Measurements from ENCODE around the gene TSPOAP1. TPM values are rescaled to one million over a fixed set of nuclear protein-coding genes. Genes with fewer than 3 reads are reported as not detected.
A peak's percentile ranks its signal among the peaks of the same experiment; 100 is the strongest.

TSPOAP1 gene
- total and polyA plus RNA-seq, 10 of the 15 experiments (the other 5 are each of a cell fraction or from before 2014, with no cell fraction given), result 0.58 to 16.4 (median 4.2) TPM; not detected in 1

DNA sequence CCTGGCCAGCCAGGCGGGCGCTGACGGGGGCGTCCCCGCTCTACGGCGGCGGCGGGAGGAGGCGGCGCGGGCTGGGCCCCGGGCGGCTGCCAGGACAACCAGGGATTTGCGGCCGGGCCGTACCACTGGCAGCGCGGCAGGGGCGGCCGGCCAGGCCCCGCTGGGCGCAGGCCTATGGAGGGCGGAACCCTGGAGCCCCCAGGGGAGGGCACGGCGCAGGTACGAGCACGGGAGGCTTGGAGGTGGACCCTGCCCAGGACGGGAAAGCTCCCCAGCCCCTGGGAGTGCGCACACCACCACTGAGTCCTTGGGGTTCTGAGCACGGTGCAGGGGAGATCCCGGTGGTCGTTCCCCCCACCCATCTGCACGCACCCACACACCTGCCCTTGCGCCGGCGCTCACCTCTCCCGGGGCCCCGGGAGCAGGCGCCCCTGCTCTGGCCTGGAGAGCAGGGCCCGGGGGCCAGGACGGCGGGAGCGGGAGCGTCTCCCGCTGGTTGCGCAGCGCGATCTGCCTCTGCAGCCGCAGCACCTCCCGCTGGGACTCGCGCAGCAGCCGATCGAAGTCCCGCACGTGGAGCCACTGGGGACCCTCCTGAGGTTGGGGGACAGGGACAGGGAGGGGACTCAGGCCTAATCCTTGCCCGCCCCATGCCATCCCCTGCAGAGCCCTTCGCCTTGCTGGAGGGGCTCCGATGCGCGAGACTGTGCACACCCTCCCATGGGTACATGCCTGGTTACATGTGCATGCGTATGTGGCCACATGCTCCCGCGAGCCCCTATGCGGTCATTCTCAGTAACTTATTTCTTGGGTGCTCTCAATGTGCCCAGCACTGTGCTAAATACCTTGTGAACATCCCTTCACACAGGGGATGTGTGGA is 3.9 kb downstream of the TSPOAP1 start (continued):
- TF ChIP-seq, protein P1, sequence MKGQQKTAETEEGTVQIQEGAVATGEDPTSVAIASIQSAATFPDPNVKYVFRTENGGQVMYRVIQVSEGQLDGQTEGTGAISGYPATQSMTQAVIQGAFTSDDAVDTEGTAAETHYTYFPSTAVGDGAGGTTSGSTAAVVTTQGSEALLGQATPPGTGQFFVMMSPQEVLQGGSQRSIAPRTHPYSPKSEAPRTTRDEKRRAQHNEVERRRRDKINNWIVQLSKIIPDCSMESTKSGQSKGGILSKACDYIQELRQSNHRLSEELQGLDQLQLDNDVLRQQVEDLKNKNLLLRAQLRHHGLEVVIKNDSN (IDR thresholded peaks at IDR 0.05; ENCODE audit: borderline replicate concordance, extremely low read length, insufficient read depth, low read depth, low read length), result no peak
- TF ChIP-seq SIN3A (IDR thresholded peaks at IDR 0.05; ENCODE audit: low read depth, low read length) (no peak), IKZF1 (conservative IDR thresholded peaks at IDR 0.05) (peak; percentile 45; the same call in 1 of the 2 replicates), SMAD5 (IDR thresholded peaks at IDR 0.05; ENCODE audit: low read depth) (no peak), ZNF622 (IDR thresholded peaks at IDR 0.05) (no peak), LARP7 (IDR thresholded peaks at IDR 0.05) (0 out of 2 replicates have a peak, but pooled peaks have one; percentile 25), JUND (IDR thresholded peaks at IDR 0.05; ENCODE audit: low read depth, low read length) (peak; percentile 62; the same call in 1 of the 2 replicates), FOXM1 (IDR thresholded peaks at IDR 0.05; ENCODE audit: low read depth, low read length) (no peak), SREBF2 (IDR thresholded peaks at IDR 0.05; ENCODE audit: low read length) (no peak), POU2F2 (IDR thresholded peaks at IDR 0.05; ENCODE audit: borderline replicate concordance, low read depth, low read length) (peak; percentile 11; the same call in 1 of the 3 replicates), SPI1 (IDR thresholded peaks at IDR 0.05; ENCODE audit: borderline replicate concordance, insufficient read depth, low read depth, low read length) (no peak), SP1 (IDR thresholded peaks at IDR 0.05; ENCODE audit: low read depth, low read length) (no peak)
- TF ChIP-seq, protein P2, sequence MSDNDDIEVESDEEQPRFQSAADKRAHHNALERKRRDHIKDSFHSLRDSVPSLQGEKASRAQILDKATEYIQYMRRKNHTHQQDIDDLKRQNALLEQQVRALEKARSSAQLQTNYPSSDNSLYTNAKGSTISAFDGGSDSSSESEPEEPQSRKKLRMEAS (IDR thresholded peaks at IDR 0.05; ENCODE audit: low read depth, low read length), result no peak
- TF ChIP-seq, protein P3, sequence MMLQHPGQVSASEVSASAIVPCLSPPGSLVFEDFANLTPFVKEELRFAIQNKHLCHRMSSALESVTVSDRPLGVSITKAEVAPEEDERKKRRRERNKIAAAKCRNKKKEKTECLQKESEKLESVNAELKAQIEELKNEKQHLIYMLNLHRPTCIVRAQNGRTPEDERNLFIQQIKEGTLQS (IDR thresholded peaks at IDR 0.05; ENCODE audit: borderline replicate concordance, extremely low read depth, low read depth, low read length), result no peak
- TF ChIP-seq, protein P4, sequence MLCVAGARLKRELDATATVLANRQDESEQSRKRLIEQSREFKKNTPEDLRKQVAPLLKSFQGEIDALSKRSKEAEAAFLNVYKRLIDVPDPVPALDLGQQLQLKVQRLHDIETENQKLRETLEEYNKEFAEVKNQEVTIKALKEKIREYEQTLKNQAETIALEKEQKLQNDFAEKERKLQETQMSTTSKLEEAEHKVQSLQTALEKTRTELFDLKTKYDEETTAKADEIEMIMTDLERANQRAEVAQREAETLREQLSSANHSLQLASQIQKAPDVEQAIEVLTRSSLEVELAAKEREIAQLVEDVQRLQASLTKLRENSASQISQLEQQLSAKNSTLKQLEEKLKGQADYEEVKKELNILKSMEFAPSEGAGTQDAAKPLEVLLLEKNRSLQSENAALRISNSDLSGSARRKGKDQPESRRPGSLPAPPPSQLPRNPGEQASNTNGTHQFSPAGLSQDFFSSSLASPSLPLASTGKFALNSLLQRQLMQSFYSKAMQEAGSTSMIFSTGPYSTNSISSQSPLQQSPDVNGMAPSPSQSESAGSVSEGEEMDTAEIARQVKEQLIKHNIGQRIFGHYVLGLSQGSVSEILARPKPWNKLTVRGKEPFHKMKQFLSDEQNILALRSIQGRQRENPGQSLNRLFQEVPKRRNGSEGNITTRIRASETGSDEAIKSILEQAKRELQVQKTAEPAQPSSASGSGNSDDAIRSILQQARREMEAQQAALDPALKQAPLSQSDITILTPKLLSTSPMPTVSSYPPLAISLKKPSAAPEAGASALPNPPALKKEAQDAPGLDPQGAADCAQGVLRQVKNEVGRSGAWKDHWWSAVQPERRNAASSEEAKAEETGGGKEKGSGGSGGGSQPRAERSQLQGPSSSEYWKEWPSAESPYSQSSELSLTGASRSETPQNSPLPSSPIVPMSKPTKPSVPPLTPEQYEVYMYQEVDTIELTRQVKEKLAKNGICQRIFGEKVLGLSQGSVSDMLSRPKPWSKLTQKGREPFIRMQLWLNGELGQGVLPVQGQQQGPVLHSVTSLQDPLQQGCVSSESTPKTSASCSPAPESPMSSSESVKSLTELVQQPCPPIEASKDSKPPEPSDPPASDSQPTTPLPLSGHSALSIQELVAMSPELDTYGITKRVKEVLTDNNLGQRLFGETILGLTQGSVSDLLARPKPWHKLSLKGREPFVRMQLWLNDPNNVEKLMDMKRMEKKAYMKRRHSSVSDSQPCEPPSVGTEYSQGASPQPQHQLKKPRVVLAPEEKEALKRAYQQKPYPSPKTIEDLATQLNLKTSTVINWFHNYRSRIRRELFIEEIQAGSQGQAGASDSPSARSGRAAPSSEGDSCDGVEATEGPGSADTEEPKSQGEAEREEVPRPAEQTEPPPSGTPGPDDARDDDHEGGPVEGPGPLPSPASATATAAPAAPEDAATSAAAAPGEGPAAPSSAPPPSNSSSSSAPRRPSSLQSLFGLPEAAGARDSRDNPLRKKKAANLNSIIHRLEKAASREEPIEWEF (IDR thresholded peaks at IDR 0.05; ENCODE audit: insufficient replicate concordance, low read depth, low read length), result no peak
- TF ChIP-seq, protein P5, sequence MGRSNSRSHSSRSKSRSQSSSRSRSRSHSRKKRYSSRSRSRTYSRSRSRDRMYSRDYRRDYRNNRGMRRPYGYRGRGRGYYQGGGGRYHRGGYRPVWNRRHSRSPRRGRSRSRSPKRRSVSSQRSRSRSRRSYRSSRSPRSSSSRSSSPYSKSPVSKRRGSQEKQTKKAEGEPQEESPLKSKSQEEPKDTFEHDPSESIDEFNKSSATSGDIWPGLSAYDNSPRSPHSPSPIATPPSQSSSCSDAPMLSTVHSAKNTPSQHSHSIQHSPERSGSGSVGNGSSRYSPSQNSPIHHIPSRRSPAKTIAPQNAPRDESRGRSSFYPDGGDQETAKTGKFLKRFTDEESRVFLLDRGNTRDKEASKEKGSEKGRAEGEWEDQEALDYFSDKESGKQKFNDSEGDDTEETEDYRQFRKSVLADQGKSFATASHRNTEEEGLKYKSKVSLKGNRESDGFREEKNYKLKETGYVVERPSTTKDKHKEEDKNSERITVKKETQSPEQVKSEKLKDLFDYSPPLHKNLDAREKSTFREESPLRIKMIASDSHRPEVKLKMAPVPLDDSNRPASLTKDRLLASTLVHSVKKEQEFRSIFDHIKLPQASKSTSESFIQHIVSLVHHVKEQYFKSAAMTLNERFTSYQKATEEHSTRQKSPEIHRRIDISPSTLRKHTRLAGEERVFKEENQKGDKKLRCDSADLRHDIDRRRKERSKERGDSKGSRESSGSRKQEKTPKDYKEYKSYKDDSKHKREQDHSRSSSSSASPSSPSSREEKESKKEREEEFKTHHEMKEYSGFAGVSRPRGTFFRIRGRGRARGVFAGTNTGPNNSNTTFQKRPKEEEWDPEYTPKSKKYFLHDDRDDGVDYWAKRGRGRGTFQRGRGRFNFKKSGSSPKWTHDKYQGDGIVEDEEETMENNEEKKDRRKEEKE (IDR thresholded peaks at IDR 0.05), result 0 out of 2 replicates have a peak, but pooled peaks have one; percentile 50
- TF ChIP-seq, protein P6, sequence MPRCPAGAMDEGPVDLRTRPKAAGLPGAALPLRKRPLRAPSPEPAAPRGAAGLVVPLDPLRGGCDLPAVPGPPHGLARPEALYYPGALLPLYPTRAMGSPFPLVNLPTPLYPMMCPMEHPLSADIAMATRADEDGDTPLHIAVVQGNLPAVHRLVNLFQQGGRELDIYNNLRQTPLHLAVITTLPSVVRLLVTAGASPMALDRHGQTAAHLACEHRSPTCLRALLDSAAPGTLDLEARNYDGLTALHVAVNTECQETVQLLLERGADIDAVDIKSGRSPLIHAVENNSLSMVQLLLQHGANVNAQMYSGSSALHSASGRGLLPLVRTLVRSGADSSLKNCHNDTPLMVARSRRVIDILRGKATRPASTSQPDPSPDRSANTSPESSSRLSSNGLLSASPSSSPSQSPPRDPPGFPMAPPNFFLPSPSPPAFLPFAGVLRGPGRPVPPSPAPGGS (IDR thresholded peaks at IDR 0.05; ENCODE audit: borderline replicate concordance, insufficient read depth, low read depth, low read length, poor library complexity, severe bottlenecking), result no peak

Data from GM12878 (cell line).